GM21723 (cell line): ENCODE results near the gene SLC20A1.
A peak's percentile ranks its signal among the peaks of the same experiment; 100 is the strongest.

Experiments used
- ATAC-seq: cut with Tn5 transposase; IDR thresholded peaks from one replicate; pipeline ENCODE4 v1.9.1; 2021; ENCODE audit warnings: mild to moderate bottlenecking, moderate library complexity; ENCODE audit not compliant: unreplicated experiment

SLC20A1 gene

GRCh38 chr2:112623913-112624777 lies 21.6 kb upstream of the SLC20A1 start:
- peak; percentile 85 for ATAC-seq

DNA sequence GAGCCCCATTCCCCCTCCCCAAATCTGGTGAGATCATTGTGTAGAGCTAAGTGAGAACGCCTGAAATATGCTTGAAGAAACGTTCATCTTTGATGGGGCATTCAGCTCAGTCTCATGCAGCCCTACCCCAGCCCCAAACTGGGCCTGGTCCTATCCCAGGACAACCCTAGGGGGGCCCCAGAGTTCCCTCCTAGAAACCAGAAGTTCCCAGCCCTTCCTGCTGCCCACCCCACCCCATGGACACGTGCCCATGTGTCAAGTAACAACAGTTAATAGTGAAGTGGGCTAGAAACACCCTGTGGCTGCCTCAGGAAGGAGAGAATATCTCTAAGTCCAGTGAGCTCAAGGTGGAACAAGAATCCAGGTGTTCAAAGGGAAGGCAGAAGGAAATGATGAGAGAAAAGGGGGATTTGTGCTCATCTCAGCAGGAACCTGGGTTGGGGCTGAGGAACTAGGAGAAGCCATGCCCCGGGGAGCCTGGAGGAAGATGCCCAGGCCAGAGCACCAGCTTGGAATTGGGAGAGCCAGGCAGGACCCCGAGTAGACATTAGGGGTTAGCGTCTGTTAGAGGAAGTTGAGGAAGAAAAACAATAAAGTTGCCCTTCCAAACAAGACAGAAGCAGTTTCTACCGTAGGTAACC lies 20.1 kb upstream of the SLC20A1 start:
- no peak for ATAC-seq

DNA sequence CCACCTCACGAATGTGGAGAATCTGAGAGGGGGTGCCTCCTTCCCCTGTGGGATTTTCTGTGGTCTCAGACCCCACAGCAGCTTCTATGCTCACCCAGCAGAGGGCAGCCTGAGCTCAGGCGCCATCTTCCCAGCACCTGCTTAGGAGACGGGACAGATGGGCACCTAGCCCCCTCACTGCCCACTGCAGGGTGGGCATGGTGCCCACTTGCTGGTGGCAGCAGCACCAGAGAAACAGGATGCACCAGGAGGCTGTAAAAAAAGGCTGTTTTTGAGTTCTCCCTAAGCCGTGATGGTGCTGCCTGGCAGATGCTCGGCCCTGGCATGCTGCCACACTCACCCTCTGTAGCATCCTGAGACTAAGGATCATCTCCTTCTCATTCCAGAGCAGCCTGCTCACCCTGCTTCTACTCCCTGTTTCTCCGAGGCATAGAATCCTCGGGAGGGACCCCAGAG lies 19.1 kb upstream of the SLC20A1 start:
- ATAC-seq: no peak

DNA sequence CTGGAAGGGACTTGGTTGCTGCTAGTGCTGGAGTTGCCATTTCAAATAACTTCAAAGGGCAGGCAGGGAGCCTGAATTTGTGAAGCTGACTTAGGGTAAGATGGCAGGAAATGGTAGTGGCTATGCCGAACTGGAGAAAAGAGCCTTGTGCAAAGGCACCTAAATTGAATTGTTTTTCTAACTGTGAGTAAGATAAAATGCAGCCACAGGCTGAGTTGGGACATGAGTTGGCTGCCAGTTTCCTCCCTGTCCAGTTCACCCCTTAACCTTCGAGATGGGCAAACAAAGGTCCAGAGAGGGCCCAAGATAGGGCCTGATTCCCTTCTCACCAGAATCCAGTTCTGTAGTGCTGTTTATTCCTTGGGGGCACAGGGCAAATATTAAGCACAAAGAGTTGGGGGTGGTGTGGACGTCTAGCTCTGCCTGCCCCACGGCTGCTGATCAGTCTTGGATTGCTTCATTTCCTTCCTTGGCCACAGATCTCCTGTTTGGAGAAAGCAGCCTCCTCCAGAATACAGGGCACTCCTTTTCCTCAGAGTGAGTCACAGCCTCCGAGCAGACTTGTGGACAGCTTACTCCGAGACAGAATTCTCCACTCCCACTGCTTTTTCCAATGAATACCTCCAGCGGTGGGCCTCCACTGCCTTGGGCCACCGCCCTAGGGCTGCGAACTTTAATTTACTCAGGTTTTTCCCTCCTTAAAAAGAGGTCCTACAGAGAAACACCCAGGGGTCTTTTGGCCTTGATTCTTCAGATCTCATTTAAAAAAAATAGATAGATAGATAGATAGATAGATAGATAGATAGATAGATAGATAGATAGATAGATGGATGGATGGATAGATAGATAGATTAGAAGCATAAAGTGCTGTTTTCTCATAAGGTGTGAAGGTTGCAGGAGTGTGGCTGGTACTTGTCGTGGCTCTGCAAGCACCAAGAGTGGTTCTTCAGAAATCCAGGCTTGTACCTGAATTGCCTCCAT lies 18.4 kb upstream of the SLC20A1 start:
- ATAC-seq: no peak

GRCh38 chr2:112629224-112629623 lies 16.5 kb upstream of the SLC20A1 start:
- no peak for ATAC-seq

DNA sequence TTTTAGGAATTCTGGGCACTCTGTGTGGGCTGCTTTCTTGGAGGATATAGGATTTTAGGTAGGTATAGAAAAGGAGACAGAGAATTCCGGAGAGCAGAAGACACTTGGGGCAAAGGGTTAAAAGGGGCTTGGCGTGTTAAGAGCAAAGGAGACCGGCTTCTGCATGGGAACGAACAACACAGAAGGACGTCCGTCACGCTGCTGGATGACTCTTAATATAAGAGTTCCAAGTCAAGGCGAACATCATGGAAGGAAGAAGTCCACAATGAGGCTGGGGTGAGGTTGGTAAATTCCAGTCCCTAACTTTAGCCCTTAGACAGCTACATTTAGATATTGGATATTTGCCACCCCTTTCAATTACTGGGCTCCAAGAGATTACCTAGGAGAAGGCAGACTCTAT lies 15.9 kb upstream of the SLC20A1 start:
- no peak for ATAC-seq

DNA sequence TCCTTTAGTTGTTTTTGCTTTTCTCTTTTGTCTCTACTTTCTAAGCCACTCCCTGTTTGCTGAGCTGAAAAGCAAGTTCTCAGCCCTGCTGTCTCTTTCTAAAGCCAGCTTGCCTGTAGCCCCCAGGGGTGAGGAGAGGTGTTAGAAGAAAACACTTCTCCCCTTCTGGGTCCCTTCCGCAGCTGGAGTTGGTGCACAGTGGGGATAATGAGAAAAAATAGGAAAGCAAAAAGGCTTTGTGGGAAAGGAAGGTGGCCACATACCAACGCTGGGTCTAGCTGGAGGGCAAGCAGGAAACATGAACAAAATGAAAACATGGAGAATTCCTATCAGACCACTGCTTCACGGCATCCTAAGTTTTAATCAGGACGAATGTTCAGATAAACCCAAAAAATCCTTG lies 15.5 kb upstream of the SLC20A1 start:
- no peak for ATAC-seq

DNA sequence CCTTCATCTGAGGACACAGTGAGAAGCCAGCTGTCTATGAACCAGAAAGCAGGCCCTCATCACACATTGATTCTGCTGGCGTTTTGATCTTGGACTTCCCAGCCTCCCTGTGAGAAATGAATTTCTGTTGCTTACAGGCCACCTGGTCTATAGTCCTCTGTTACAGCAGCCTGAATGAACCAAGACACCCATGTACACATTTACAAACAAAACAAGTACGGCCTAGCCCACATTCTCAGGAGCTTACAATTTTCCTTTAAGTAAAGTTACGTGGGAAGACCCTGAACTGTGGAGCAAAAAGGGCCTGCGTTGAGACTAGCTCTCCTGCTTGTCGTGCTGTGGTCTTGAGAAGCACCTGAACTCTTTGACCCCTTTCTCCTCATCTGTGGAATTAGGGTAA lies 12.0 kb upstream of the SLC20A1 start:
- no peak for ATAC-seq

GRCh38 chr2:112634153-112634873 lies 11.4 kb upstream of the SLC20A1 start:
- no peak for ATAC-seq

DNA sequence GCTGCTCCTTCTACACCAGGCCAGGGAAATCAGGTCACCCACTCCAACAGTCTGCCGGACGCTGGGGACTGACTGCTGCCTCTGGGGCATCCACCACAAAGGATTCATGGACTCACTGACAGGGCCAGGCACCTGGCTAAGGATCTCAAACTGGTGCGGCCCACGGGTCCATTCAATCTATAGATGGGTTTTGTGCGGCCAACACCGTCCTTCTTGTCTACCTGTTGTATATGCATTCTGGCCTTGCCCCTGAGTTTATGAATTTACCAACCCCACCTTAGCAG lies 10.9 kb upstream of the SLC20A1 start:
- ATAC-seq: no peak

DNA sequence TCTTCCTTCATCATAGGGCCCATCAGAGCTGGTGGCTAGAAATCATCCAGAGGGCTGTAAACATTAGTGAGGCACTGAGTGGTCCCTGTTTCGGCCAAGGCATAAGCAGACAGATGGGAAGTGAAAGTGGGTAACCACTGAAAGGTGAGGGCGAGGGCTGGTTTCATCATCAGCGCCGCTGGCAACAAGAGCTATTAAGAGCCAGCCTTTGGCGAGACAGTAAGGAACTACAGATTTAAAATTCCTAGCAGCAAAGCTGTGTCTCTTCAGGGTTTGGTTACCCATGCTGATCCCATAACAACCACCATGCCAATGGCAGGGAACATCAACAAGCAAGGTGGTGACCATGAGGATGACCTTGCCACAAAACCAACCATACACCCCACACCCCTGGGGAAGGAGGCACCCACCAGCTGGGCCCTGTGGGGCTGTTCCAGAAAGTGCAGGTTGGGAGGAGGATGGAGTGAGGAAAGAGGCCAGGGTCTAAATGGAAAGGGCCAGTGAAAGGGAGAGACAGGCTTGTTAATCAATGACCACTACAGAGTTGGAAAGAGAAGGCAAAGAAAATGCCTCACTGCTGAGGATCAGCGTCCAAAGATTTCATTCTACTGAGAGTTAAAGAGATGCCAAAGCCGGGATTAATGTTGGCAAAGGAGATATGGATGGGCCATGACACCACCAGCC lies 9.0 kb upstream of the SLC20A1 start:
- ATAC-seq: peak; percentile 88

- no peak for ATAC-seq
These were observed 8.5 kb upstream of the SLC20A1 start for GRCh38 chr2:112637289-112637660.

- ATAC-seq: no peak
These were observed 5.8 kb upstream of the SLC20A1 start for GRCh38 chr2:112639936-112640335.

- no peak for ATAC-seq
These were observed 5.3 kb upstream of the SLC20A1 start for GRCh38 chr2:112640467-112640799.

DNA sequence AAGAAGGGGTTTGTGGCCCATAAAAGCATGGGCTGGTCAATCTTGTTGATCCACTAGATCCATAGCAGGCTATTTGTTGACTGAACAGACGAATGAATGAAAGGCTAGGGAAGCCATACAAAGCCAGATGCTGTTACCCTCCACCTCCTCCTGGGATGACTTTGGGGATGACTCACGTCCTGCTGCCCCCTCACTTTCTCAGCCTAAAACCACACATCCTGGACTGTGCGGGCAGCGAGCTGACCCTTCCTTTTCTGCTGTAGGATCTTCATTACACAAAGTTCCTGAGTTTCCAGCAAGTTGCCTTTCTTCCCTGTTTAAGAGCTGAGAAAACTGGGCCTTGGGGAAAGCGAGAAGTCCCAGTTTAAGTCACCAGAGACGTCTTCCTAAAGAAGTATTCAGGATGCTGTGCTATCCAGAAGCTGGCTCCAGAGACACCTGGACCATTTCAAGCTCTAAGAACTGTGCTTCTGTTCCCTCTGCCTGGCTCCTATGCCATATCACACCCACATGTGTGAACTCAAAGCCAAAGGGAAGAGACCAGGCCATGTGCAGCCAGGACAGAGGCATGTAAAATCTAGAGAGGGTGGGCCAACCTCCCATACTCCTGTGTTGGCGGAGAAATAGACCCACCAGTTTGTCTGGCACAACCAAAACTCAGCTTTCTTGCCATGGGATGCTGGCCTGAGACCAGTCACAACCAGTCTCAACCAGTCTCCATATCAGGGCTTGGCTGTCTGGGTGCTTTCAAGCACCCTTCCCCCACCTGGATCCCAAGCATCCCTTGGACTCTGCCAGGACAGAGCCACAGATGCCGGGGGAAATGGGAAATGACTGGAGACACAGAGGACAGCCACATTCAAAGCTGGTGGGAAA lies 4.7 kb upstream of the SLC20A1 start:
- no peak for ATAC-seq

DNA sequence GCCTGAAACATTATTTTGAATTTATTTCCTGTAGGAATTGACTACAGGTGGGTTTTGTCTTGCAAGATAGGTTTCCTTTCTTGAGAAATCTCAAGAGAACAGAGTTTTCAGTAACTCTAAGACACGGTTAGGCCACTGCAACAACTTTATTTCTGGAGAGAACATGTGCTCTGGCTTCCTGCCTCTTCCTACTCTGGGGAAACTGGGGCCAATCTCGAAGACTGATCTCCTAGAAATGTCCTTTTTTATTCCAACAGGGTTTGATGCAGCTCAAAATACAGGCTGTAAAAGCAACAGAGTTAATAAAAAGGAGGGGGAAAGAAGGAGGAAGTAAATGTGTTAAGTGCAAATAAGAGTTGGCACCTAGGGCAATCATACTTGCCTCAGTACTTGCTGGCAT lies 4.0 kb upstream of the SLC20A1 start:
- ATAC-seq: no peak

DNA sequence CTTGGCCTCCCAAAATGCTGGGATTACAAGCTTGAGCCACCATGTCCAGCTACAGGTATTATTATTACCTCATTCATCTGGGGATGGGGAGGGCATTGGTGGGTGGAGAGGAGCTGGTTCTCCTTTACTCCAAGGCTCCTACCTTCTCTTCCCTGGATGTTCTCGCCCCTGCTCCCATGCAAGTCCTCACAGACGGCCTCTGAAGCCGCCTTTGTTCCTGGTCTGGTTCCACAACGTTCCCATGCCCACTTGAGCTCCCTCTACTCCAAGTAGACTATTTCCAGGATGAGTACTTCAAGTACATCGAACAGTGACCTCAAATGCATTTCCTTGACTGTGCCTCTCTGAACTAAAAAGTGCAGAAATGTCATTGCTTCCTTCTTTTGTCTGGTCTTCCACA lies 3.2 kb upstream of the SLC20A1 start:
- no peak for ATAC-seq

- no peak for ATAC-seq
These were observed 2.8 kb upstream of the SLC20A1 start for GRCh38 chr2:112642966-112643365.

GRCh38 chr2:112643488-112643887 lies 2.3 kb upstream of the SLC20A1 start:
- no peak for ATAC-seq
